HepG2 (cell line): ENCODE measurements around the gene ZFYVE28.

Experiments
- FOSL1 ChIP-seq: sonication (generic); formaldehyde crosslinking; IDR thresholded peaks from 2 replicates; pipeline ENCODE4 v1.9.0; 2021; ENCODE audit warnings: missing genetic modification reagents, borderline replicate concordance
- FOXK2 ChIP-seq: fragments of 450-650 bp; IDR thresholded peaks from 2 replicates; pipeline ENCODE4 v1.6.1; 2016
- POLR2A ChIP-seq, 2 experiments: IDR thresholded peaks; 2 replicates each; pipeline ENCODE4 v1.6.1; 2011; ENCODE audit warnings: low read depth in 2 of 2, low read length in 2 of 2, mild to moderate bottlenecking in 1 of 2, moderate library complexity in 1 of 2; ENCODE audit not compliant: insufficient read depth in 1 of 2
- SATB2 ChIP-seq: sonication (generic); formaldehyde crosslinking; IDR thresholded peaks from 2 replicates; pipeline ENCODE4 v1.5.0; 2020; ENCODE audit warnings: missing genetic modification reagents
- ZNF317 ChIP-seq: sonication (generic); formaldehyde crosslinking; IDR thresholded peaks from 2 replicates; pipeline ENCODE4 v1.5.0; 2020; ENCODE audit warnings: mild to moderate bottlenecking, missing genetic modification reagents
- ZNF709 ChIP-seq: sonication (generic); formaldehyde crosslinking; IDR thresholded peaks from 2 replicates; pipeline ENCODE4 v1.5.0; 2020; ENCODE audit warnings: mild to moderate bottlenecking, missing genetic modification reagents
- TF ChIP-seq, protein P1 (sequence below): sonication (generic); formaldehyde crosslinking; IDR thresholded peaks from 2 replicates; pipeline ENCODE4 v1.5.0; 2020; ENCODE audit warnings: missing genetic modification reagents, mild to moderate bottlenecking, borderline replicate concordance
- TF ChIP-seq, protein P2 (sequence below): sonication (generic); formaldehyde crosslinking; conservative IDR thresholded peaks from 2 replicates; pipeline ENCODE4 v1.5.0; 2020; ENCODE audit warnings: missing genetic modification reagents

DNA sequence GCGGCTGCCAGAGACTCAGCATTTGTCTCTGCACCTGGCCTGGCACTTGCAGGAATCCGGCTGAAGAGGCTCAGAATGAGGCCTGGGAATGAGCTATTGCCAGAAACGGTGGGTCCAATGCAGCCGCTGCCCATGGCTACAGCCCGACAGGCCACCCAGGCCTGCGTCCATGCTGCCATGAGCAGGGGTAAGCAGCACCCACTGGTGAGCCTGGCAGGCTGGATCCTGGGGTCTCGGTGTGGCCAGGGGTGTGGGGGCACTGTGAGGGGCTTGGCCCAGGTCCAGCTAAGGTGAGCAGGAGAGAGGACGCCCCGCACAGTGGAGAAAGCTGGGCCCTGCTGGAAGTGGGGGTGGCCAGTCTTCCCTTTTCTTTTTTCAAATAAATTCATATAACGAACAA, 96.2 kb downstream of the ZFYVE28 start:
- TF ChIP-seq FOSL1 (CRISPR knock-in tag) (no peak), ZNF317 (CRISPR knock-in tag) (no peak), SATB2 (CRISPR knock-in tag) (no peak), POLR2A (IDR thresholded peaks at IDR 0.05; ENCODE audit: insufficient read depth in 1 of 2, low read depth in 2 of 2, low read length in 2 of 2) (no peak), FOXK2 (no peak), ZNF709 (CRISPR knock-in tag) (no peak)
- TF ChIP-seq, protein P1, sequence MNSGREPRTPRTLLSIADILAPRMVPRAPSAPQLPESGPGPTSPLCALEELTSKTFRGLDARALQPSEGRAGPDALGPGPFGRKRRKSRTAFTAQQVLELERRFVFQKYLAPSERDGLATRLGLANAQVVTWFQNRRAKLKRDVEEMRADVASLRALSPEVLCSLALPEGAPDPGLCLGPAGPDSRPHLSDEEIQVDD: no peak
- TF ChIP-seq, protein P2, sequence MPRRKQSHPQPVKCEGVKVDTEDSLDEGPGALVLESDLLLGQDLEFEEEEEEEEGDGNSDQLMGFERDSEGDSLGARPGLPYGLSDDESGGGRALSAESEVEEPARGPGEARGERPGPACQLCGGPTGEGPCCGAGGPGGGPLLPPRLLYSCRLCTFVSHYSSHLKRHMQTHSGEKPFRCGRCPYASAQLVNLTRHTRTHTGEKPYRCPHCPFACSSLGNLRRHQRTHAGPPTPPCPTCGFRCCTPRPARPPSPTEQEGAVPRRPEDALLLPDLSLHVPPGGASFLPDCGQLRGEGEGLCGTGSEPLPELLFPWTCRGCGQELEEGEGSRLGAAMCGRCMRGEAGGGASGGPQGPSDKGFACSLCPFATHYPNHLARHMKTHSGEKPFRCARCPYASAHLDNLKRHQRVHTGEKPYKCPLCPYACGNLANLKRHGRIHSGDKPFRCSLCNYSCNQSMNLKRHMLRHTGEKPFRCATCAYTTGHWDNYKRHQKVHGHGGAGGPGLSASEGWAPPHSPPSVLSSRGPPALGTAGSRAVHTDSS: no peak
